Omental fat pad (tissue), 4 donors: ENCODE data around the gene TXK. TPM values are rescaled to one million over a fixed set of nuclear protein-coding genes. Genes with fewer than 3 reads are reported as not detected.

Experiments
- ATAC-seq: fragments of 150-250 bp; one replicate; pipeline ENCODE4 v1.9.1; 2016; ENCODE audit warnings: mild to moderate bottlenecking, moderate library complexity; ENCODE audit not compliant: low FRiP score
- DNase-seq: peaks from one replicate; pipeline ENCODE4 v3.0.0-alpha.2; 2019; ENCODE audit warnings: low spot score
- CTCF ChIP-seq, 3 donors: fragments of 450-650 bp; IDR thresholded peaks; one replicate each; pipeline ENCODE4 v1.5.1; 2016 to 2017; ENCODE audit warnings: antibody characterized with exemption in 3 of 3, mild to moderate bottlenecking in 3 of 3, moderate library complexity in 2 of 3
- total RNA-seq, 4 donors: library from RNA; depleted of rRNA; stranded (reverse); fragments of >200 nt; gene quantifications; one replicate each; pipeline ENCODE4 v1.1.0, GENCODE V29; 2016

Gene TXK
- total RNA-seq, 4 donors from 2014 or later, result 1.8 to 3.5 (median 2.8) TPM

- no peak for TF ChIP-seq CTCF (IDR thresholded peaks at IDR 0.05)
- no peak for ATAC-seq
- DNase-seq, result no peak
Measured at GRCh38 chr4:48138936-48139335, 4.9 kb upstream of the TXK start.

- DNase-seq (no peak), ATAC-seq (no peak)
- TF ChIP-seq CTCF (IDR thresholded peaks at IDR 0.05), result no peak
Measured at GRCh38 chr4:48138511-48138910, 4.5 kb upstream of the TXK start.

- TF ChIP-seq CTCF (IDR thresholded peaks at IDR 0.05), result no peak
- DNase-seq (no peak), ATAC-seq (no peak)
Measured at GRCh38 chr4:48137846-48138245, 3.8 kb upstream of the TXK start.

GRCh38 chr4:48133669-48134068, 381 bp downstream of the TXK start:
- DNase-seq (no peak), ATAC-seq (no peak)
- TF ChIP-seq CTCF (IDR thresholded peaks at IDR 0.05), result no peak

- ATAC-seq, result no peak
- DNase-seq, result no peak
- no peak for TF ChIP-seq CTCF (IDR thresholded peaks at IDR 0.05)
Measured at GRCh38 chr4:48131736-48132135, 2.3 kb downstream of the TXK start.

GRCh38 chr4:48130100-48130499, 4.0 kb downstream of the TXK start:
- DNase-seq (no peak), ATAC-seq (no peak)
- no peak for TF ChIP-seq CTCF (IDR thresholded peaks at IDR 0.05)

- ATAC-seq (peak; percentile 81), DNase-seq (no peak)
- no peak for TF ChIP-seq CTCF (IDR thresholded peaks at IDR 0.05)
Measured at GRCh38 chr4:48129307-48130014, 4.6 kb downstream of the TXK start.
